GM12878 (cell line): ENCODE results near the gene KLHL2. TPM values are rescaled to one million over a fixed set of nuclear protein-coding genes. Genes with fewer than 3 reads are reported as not detected.
A peak's percentile ranks its signal among the peaks of the same experiment; 100 is the strongest.
"Not testable (repeated sequence)": the region's sequence is repeated elsewhere in the genome, so short reads cannot be mapped to it uniquely, and the experiment has no call there.

ENCODE experiments used
- ATAC-seq: fragments of 200-7000 bp; cut with Tn5 transposase; 3 replicates; pipeline ENCODE4 v1.9.1; 2020; ENCODE audit warnings: mild to moderate bottlenecking, moderate library complexity
- BruUV-seq: library from RNA; stranded (reverse); fragments of 400-500 nt; replicated peaks from 2 replicates; lab custom pipeline; 2021; lab: Mats Ljungman, UMichigan
- CTCF ChIA-PET: fragments of 300-600 bp; sonication (Branson Sonifier 250); formaldehyde crosslinking; extraction: SDS; loops from one replicate; lab custom pipeline; 2021; ENCODE audit warnings: inconsistent platforms; lab: Yijun Ruan, JAX
- POLR2A ChIA-PET: fragments of 350-600 bp; formaldehyde crosslinking; extraction: SDS; loops from one replicate; lab custom pipeline; 2021; ENCODE audit warnings: inconsistent platforms; lab: Charles Lee
- RAD21 ChIA-PET: fragments of 300-600 bp; sonication (Branson Sonifier 250); formaldehyde crosslinking; loops from one replicate; lab custom pipeline; 2023; ENCODE audit warnings: antibody characterized with exemption; ENCODE audit not compliant: unreplicated experiment; lab: Charles Lee
- SMC1A ChIA-PET: fragments of 300-600 bp; sonication (Branson Sonifier 250); formaldehyde crosslinking; loops from one replicate; lab custom pipeline; 2023; ENCODE audit not compliant: unreplicated experiment, uncharacterized antibody; lab: Charles Lee
- DNase-seq: peaks from one replicate; pipeline ENCODE4 v3.0.0-alpha.2; 2011; ENCODE audit warnings: low read depth, low spot score
- FAIRE-seq: peaks from 3 replicates; lab custom pipeline; 2011; peaks lifted over from hg19 to GRCh38; lab: Jason Lieb, UNC
- H2AFZ ChIP-seq: 2 replicates; pipeline ENCODE4 v1.6.0; 2011; ENCODE audit warnings: low read depth, low read length, control low read depth; ENCODE audit not compliant: control insufficient read depth
- H3K27ac ChIP-seq: 2 replicates; pipeline ENCODE4 v1.5.1; 2011; ENCODE audit warnings: control low read depth; ENCODE audit not compliant: control insufficient read depth, insufficient read depth
- H3K27me3 ChIP-seq, 2 experiments: replicated peaks in 1 of 2; 2 replicates each; pipeline versions ENCODE4 v1.6.0 to v1.6.1; 2011; ENCODE audit warnings: low read length in 1 of 2; ENCODE audit not compliant: control insufficient read depth in 2 of 2, insufficient read depth in 2 of 2
- H3K36me3 ChIP-seq, 2 experiments: 2 replicates each; pipeline ENCODE4 v1.5.1; 2011; ENCODE audit warnings: low read length in 1 of 2; ENCODE audit not compliant: control insufficient read depth in 2 of 2, insufficient read depth in 2 of 2
- H3K4me1 ChIP-seq: 2 replicates; pipeline ENCODE4 v1.6.1; 2011; ENCODE audit warnings: mild to moderate bottlenecking, low read length, moderate library complexity, mixed read lengths; ENCODE audit not compliant: control insufficient read depth, insufficient read depth
- H3K4me2 ChIP-seq: 2 replicates; pipeline ENCODE4 v1.6.0; 2011; ENCODE audit warnings: control low read depth; ENCODE audit not compliant: control insufficient read depth, insufficient read depth
- H3K4me3 ChIP-seq: fragments of 200-600 bp; sonication (generic); 2 replicates; pipeline ENCODE4 v1.5.1; 2016
- H3K79me2 ChIP-seq: 2 replicates; pipeline ENCODE4 v1.6.0; 2011; ENCODE audit warnings: low read length; ENCODE audit not compliant: control insufficient read depth, insufficient read depth
- H3K9ac ChIP-seq: 2 replicates; pipeline ENCODE4 v1.8.0; 2011; ENCODE audit warnings: low read length, control low read depth, mixed read lengths; ENCODE audit not compliant: control insufficient read depth, insufficient read depth
- H3K9me3 ChIP-seq: replicated peaks from 3 replicates; pipeline ENCODE4 v1.5.1; 2011; ENCODE audit warnings: mild to moderate bottlenecking, low read length; ENCODE audit not compliant: control insufficient read depth, insufficient read depth
- H4K20me1 ChIP-seq: 2 replicates; pipeline ENCODE4 v1.6.0; 2011; ENCODE audit not compliant: control insufficient read depth, insufficient read depth
- RAD21 ChIP-seq: IDR thresholded peaks from 2 replicates; pipeline ENCODE4 v1.6.1; 2011; ENCODE audit warnings: mild to moderate bottlenecking, low read depth, low read length, moderate library complexity; ENCODE audit not compliant: insufficient read depth
- RUNX3 ChIP-seq: IDR thresholded peaks from 2 replicates; pipeline ENCODE4 v1.6.1; 2012; ENCODE audit warnings: low read length, inconsistent platforms
- WGBS: methylation state at CpG from one replicate; pipeline ENCODE4 v1.1.6; 2016; ENCODE audit warnings: low lambda C conversion rate; ENCODE audit not compliant: insufficient replicate concordance, insufficient coverage; ENCODE audit errors: missing lambda C conversion rate; 5-methylcytosine and 5-hydroxymethylcytosine counted together
- in situ Hi-C: fragments of 300-500 bp; cut with MboI; formaldehyde crosslinking; loops from 9 replicates; pipeline ENCODE4 v1.14.3; 2018; ENCODE audit warnings: mixed read lengths
- intact Hi-C: fragments of 100-400 bp; cut with micrococcal nuclease; formaldehyde crosslinking; loops from one replicate; pipeline ENCODE4 v1.14.2; 2022; ENCODE audit not compliant: unreplicated experiment
- polyA plus RNA-seq, 11 experiments: library from polyadenylated mRNA; depleted of rRNA in 4 of 11; unstranded in 6 of 11; stranded (reverse) in 5 of 11; fragments of >200 nt; fragmentation: Nextera tagmentation in 4 of 11; fragmentation: Illumina TruSeq in 1 of 11; extraction: Ambion mirVana in 4 of 11; extraction: Trizol in 1 of 11; gene quantifications; 1 replicate in 1 of 11; 2 replicates in 10 of 11; pipeline versions ENCODE4 v1.2.1 to v1.2.3, GENCODE V29; 2011 to 2016; ENCODE audit warnings: inconsistent platforms in 2 of 11, missing spikeins in 2 of 11, low read depth in 1 of 11
- total RNA-seq, 4 experiments: library from RNA; depleted of rRNA in 3 of 4; stranded (reverse); fragments of >200 nt in 3 of 4; fragmentation: Illumina TruSeq in 1 of 4; extraction: Trizol in 1 of 4; gene quantifications; 2 replicates each; pipeline versions ENCODE4 v1.2.1 to v1.2.3, GENCODE V29; 2013 to 2021

KLHL2 gene
- total and polyA plus RNA-seq, 10 of the 15 experiments (the other 5 are each of a cell fraction or from before 2014, with no cell fraction given) = 4.8 to 22.8 (median 12.9) TPM

DNA sequence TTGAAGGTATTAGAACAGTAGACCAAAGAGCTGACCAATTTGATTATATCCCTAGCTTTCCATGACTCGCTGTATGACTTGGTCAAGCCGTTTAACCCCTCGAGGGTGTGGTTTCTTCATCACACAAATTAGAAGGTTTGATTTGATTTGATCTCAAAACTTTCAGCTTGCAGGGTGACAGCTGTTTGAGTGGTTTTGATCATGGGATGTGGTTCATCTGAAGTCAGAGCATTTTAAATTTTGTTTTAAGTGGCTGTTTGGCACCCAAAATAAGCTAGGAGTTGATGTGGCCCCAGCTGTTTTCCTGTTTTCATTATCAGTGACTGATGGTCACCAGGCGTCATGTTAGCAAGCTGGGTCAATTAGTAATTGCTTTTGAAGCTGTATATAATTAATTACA is 52.4 kb downstream of the KLHL2 start:
- DNase-seq, in situ Hi-C loops, ATAC-seq: not testable (repeated sequence)

DNA sequence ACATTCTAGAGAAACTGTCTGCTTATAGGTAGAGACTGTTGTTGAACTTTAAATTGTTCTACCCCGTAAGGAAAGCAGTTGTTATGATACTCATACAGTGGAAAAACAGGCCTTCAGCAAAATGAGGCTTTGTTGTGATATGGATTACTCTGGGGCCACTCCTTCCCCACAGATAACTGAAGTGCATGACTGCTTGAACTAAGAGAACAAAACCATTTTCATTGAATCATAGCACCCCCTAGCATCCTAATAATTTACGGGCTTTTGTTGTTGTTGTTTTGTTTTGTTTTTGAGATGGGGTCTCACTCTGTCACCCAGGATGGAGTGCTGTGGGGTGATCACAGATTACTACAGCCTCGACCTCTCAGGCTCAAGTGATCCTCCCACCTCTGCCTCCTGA is 54.9 kb downstream of the KLHL2 start:
- H3K4me3 ChIP-seq, POLR2A ChIA-PET, BruUV-seq, H3K9ac ChIP-seq, intact Hi-C loops, H2AFZ ChIP-seq, DNase-seq, ATAC-seq, H3K4me1 ChIP-seq, H4K20me1 ChIP-seq, RAD21 ChIA-PET, in situ Hi-C loops, H3K27me3 ChIP-seq, FAIRE-seq, H3K27ac ChIP-seq, H3K4me2 ChIP-seq, H3K9me3 ChIP-seq, H3K36me3 ChIP-seq, CTCF ChIA-PET, H3K79me2 ChIP-seq: not testable (repeated sequence)
- SMC1A ChIA-PET = interaction anchor here (0.8 kb wide), 1 partner anchor 64 kb away, joined by 3 read pairs; no protein-coding TSS in a partner anchor
- 61% methylated on average over 3 of the region's 3 CpGs for WGBS
- peak; percentile 32; the same call in 1 of the 2 replicates for TF ChIP-seq RAD21

More for the DNA sequence above, 52.4 kb downstream of the KLHL2 start:
- BruUV-seq, POLR2A ChIA-PET, CTCF ChIA-PET, FAIRE-seq, H3K9ac ChIP-seq, intact Hi-C loops, H3K4me3 ChIP-seq, H2AFZ ChIP-seq, H3K36me3 ChIP-seq, H4K20me1 ChIP-seq, H3K4me2 ChIP-seq, H3K79me2 ChIP-seq, H3K27ac ChIP-seq, H3K9me3 ChIP-seq, H3K27me3 ChIP-seq, RAD21 ChIA-PET, H3K4me1 ChIP-seq: not testable (repeated sequence)
- TF ChIP-seq RUNX3 = peak; percentile 25; the same call in 1 of the 2 replicates
- SMC1A ChIA-PET = interaction anchor here (0.9 kb wide), 1 partner anchor 50 kb away, joined by 3 read pairs; no protein-coding TSS in a partner anchor
- WGBS = 19% methylated on average over 4 of the region's 4 CpGs

DNA sequence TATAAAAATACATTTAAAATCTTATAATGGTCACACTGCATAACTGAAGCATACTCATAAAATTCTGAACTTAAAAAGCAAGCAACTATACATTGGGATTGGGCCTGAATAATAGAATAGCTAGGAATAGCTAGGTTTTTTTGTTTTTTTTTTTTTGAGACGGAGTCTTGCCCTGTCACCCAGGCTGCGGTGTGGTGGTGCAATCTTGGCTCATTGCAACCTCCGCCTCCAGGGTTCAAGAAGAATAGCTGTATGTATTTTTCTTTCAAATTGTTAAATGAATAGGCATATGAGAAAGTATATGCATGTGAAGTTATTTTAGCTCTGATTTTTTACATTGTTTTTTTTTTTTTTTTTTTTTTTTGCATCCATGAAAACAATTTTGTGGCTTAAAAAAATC is 56.1 kb downstream of the KLHL2 start:
- H3K9ac ChIP-seq, H2AFZ ChIP-seq, H3K36me3 ChIP-seq, SMC1A ChIA-PET, H3K27ac ChIP-seq, BruUV-seq, H4K20me1 ChIP-seq, H3K4me2 ChIP-seq, DNase-seq, H3K4me3 ChIP-seq, H3K27me3 ChIP-seq, intact Hi-C loops, H3K79me2 ChIP-seq, FAIRE-seq, in situ Hi-C loops, H3K4me1 ChIP-seq, H3K9me3 ChIP-seq, ATAC-seq: not testable (repeated sequence)
- 97% methylated on average over 3 of the region's 3 CpGs for WGBS
- ChIA-PET CTCF (interaction anchor here (0.6 to 1.5 kb wide), 3 partner anchors 80 to 145 kb away, joined by 3 to 6 read pairs (median 4); no protein-coding TSS in a partner anchor), POLR2A (interaction anchor here (0.6 to 0.7 kb wide), 2 partner anchors 53 to 1064 kb away, joined by 6 to 7 read pairs; no protein-coding TSS in a partner anchor), RAD21 (interaction anchor here (0.6 to 1.4 kb wide), 4 partner anchors 26 to 141 kb away, joined by 3 to 9 read pairs (median 4); no protein-coding TSS in a partner anchor)

DNA sequence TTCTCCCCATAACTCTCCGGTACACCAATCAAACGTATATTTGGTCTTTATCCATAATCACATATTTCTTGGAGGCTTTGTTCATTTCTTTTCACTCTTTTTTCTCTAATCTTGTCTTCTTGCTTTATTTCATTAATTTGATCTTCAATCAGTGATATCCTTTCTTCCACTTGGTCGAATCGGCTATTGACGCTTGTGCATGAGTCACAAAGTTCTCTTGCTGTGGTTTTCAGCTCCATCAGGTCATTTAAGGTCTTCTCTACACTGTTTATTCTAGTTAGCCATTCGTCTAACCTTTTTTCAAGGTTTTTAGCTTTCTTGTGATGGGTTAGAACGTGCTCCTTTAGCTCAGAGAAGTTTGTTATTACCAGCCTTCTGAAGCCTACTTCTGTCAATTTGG is 62.6 kb downstream of the KLHL2 start:
- H3K79me2 ChIP-seq, H3K27me3 ChIP-seq, POLR2A ChIA-PET, intact Hi-C loops, H3K27ac ChIP-seq, H3K9ac ChIP-seq, RAD21 ChIA-PET, in situ Hi-C loops, H3K9me3 ChIP-seq, H3K4me3 ChIP-seq, FAIRE-seq, H2AFZ ChIP-seq, H3K4me2 ChIP-seq, BruUV-seq, H3K36me3 ChIP-seq, H4K20me1 ChIP-seq, ATAC-seq, DNase-seq, H3K4me1 ChIP-seq, SMC1A ChIA-PET: not testable (repeated sequence)
- CTCF ChIA-PET = interaction anchor here (1.1 kb wide), 1 partner anchor 46 kb away, joined by 3 read pairs; no protein-coding TSS in a partner anchor
- 95% methylated on average over 7 of the region's 7 CpGs for WGBS
